Measurements from ENCODE around the gene NECAB2.
A peak's percentile ranks its signal among the peaks of the same experiment; 100 is the strongest.
"Not testable (repeated sequence)": the region's sequence is repeated elsewhere in the genome, so short reads cannot be mapped to it uniquely, and the experiment has no call there.

NECAB2 gene

GRCh38 chr16:83932955-83933673, 34.9 kb upstream of the NECAB2 start:
- ATAC-seq (no peak), DNase-seq (no peak)
- Mint-ChIP-seq H3K4me1 (no peaks in the 10 kb centered on the region), H3K27ac (no peak overlapping the region), H3K4me3 (no peak overlapping the region), H3K9me3 (no peaks in the 10 kb centered on the region), H3K27me3 (no peaks in the 10 kb centered on the region)

- DNase-seq (no peak), ATAC-seq (no peak)
- Mint-ChIP-seq H3K27me3 (no peaks in the 10 kb centered on the region), H3K4me3 (no peak overlapping the region), H3K27ac (peak overlapping the region; percentile 19 to 32), H3K4me1 (peaks cover under 1% of the 10 kb centered on the region), H3K9me3 (no peaks in the 10 kb centered on the region)
Observed at GRCh38 chr16:83933885-83934683, 34.0 kb upstream of the NECAB2 start.

GRCh38 chr16:83934684-83934977, 33.4 kb upstream of the NECAB2 start:
- ATAC-seq = no peak
- no peaks in the 10 kb centered on the region for H3K27me3 Mint-ChIP-seq
- DNase-seq = no peak
- no peaks in the 10 kb centered on the region for H3K9me3 Mint-ChIP-seq
- H3K27ac Mint-ChIP-seq = no peak overlapping the region
- H3K4me1 Mint-ChIP-seq = peaks cover 6% of the 10 kb centered on the region
- H3K4me3 Mint-ChIP-seq = no peak overlapping the region

- H3K27ac Mint-ChIP-seq = peak overlapping the region in 1 of 2 donors; percentile 10
- ATAC-seq (no peak), DNase-seq (no peak)
- no peaks in the 10 kb centered on the region for H3K9me3 Mint-ChIP-seq
- no peaks in the 10 kb centered on the region for H3K27me3 Mint-ChIP-seq
- H3K4me1 Mint-ChIP-seq = peaks cover 6% of the 10 kb centered on the region
- no peak overlapping the region for H3K4me3 Mint-ChIP-seq
Observed at GRCh38 chr16:83935005-83935857, 32.8 kb upstream of the NECAB2 start.

- Mint-ChIP-seq H3K4me3 (no peak overlapping the region), H3K4me1 (peaks cover 6% of the 10 kb centered on the region), H3K27me3 (no peaks in the 10 kb centered on the region)
Observed at GRCh38 chr16:83935858-83936255, 32.2 kb upstream of the NECAB2 start.

GRCh38 chr16:83936581-83937165, 31.4 kb upstream of the NECAB2 start:
- DNase-seq = no peak
- H3K4me1 Mint-ChIP-seq = peaks cover 6% of the 10 kb centered on the region
- no peaks in the 10 kb centered on the region for H3K9me3 Mint-ChIP-seq
- no peaks in the 10 kb centered on the region for H3K27me3 Mint-ChIP-seq
- no peak overlapping the region for H3K4me3 Mint-ChIP-seq
- ATAC-seq = no peak
- H3K27ac Mint-ChIP-seq = no peak overlapping the region

More at GRCh38 chr16:83935858-83936255, 32.2 kb upstream of the NECAB2 start:
- DNase-seq (no peak), ATAC-seq (no peak)
- Mint-ChIP-seq H3K27ac (no peak overlapping the region), H3K9me3 (no peaks in the 10 kb centered on the region)

GRCh38 chr16:83937267-83937666, 30.8 kb upstream of the NECAB2 start:
- Mint-ChIP-seq H3K9me3 (no peaks in the 10 kb centered on the region), H3K4me1 (peaks cover 6% of the 10 kb centered on the region), H3K4me3 (no peak overlapping the region), H3K27me3 (no peaks in the 10 kb centered on the region), H3K27ac (no peak overlapping the region)
- no peak for ATAC-seq
- no peak for DNase-seq

GRCh38 chr16:83937922-83938885, 29.8 kb upstream of the NECAB2 start:
- Mint-ChIP-seq H3K9me3 (no peaks in the 10 kb centered on the region), H3K27me3 (no peaks in the 10 kb centered on the region), H3K27ac (no peak overlapping the region), H3K4me1 (peaks cover 6% of the 10 kb centered on the region), H3K4me3 (no peak overlapping the region)
- DNase-seq = no peak
- no peak for ATAC-seq

GRCh38 chr16:83939266-83939855, 28.7 kb upstream of the NECAB2 start:
- Mint-ChIP-seq H3K9me3 (no peaks in the 10 kb centered on the region), H3K27ac (peak overlapping the region; percentile 23 to 46), H3K4me3 (no peak overlapping the region), H3K27me3 (no peaks in the 10 kb centered on the region), H3K4me1 (peaks cover 6% of the 10 kb centered on the region)
- DNase-seq (no peak), ATAC-seq (no peak)

GRCh38 chr16:83940119-83940518, 27.9 kb upstream of the NECAB2 start:
- DNase-seq (no peak), ATAC-seq (no peak)
- H3K27ac Mint-ChIP-seq = peak overlapping the region in 1 of 2 donors; percentile 54
- no peaks in the 10 kb centered on the region for H3K9me3 Mint-ChIP-seq
- peaks cover 6% of the 10 kb centered on the region for H3K4me1 Mint-ChIP-seq
- no peak overlapping the region for H3K4me3 Mint-ChIP-seq
- no peaks in the 10 kb centered on the region for H3K27me3 Mint-ChIP-seq

GRCh38 chr16:83940630-83941378, 27.2 kb upstream of the NECAB2 start:
- DNase-seq = no peak
- no peak overlapping the region for H3K4me3 Mint-ChIP-seq
- peaks cover 6% of the 10 kb centered on the region for H3K4me1 Mint-ChIP-seq
- ATAC-seq = no peak
- no peaks in the 10 kb centered on the region for H3K27me3 Mint-ChIP-seq
- H3K27ac Mint-ChIP-seq = no peak overlapping the region
- H3K9me3 Mint-ChIP-seq = no peaks in the 10 kb centered on the region

- not testable (repeated sequence) for DNase-seq, H3K4me3 Mint-ChIP-seq, ATAC-seq, H3K4me1 Mint-ChIP-seq, H3K9me3 Mint-ChIP-seq, H3K27me3 Mint-ChIP-seq, H3K27ac Mint-ChIP-seq
Observed at GRCh38 chr16:83941546-83941945, 26.5 kb upstream of the NECAB2 start.

- no peak for ATAC-seq
- DNase-seq = no peak
- H3K4me1 Mint-ChIP-seq = peaks cover 6% of the 10 kb centered on the region
- H3K4me3 Mint-ChIP-seq = no peak overlapping the region
- no peak overlapping the region for H3K27ac Mint-ChIP-seq
- no peaks in the 10 kb centered on the region for H3K9me3 Mint-ChIP-seq
- H3K27me3 Mint-ChIP-seq = no peaks in the 10 kb centered on the region
Observed at GRCh38 chr16:83942074-83942473, 26.0 kb upstream of the NECAB2 start.

All from stimulated activated naive CD8-positive, alpha-beta T cell treated with anti-CD3 and anti-CD28 coated beads, Interleukin-15, amount 100 ng/mL, for 72 hours (primary cell).